Prostate gland (tissue), 2 donors: ENCODE results near the gene PRSS21.

Experiments
- CTCF ChIP-seq, 4 experiments: fragments of 200-600 bp in 2 of 4; fragments of 450-650 bp in 2 of 4; sonication (generic) in 2 of 4; IDR thresholded peaks; 1 replicate in 3 of 4; 2 replicates in 1 of 4; pipeline ENCODE4 v1.5.1; 2016 to 2019; ENCODE audit warnings: antibody characterized with exemption in 4 of 4, mild to moderate bottlenecking in 2 of 4, moderate library complexity in 2 of 4
- POLR2AphosphoS5 ChIP-seq: sonication (generic); formaldehyde crosslinking; IDR thresholded peaks from one replicate; pipeline ENCODE4 v1.6.1; 2017; ENCODE audit warnings: antibody characterized with exemption

- TF ChIP-seq CTCF (IDR thresholded peaks at IDR 0.05), result no peak
- no peak for TF ChIP-seq POLR2AphosphoS5
These were observed 5.2 kb upstream of the PRSS21 start for GRCh38 chr16:2811703-2812471.
